ENCODE data around the gene MBD5.

Gene MBD5

GRCh38 chr2:148338541-148338940, 317.6 kb downstream of the MBD5 start:
- no peak for DNase-seq

GRCh38 chr2:148342086-148342485, 321.2 kb downstream of the MBD5 start:
- DNase-seq: no peak

GRCh38 chr2:148350199-148350598, 329.3 kb downstream of the MBD5 start:
- DNase-seq: no peak

GRCh38 chr2:148351437-148352143, 330.7 kb downstream of the MBD5 start:
- DNase-seq: no peak

GRCh38 chr2:148358375-148358774, 337.5 kb downstream of the MBD5 start:
- no peak for DNase-seq

- DNase-seq: no peak
These were observed 339.8 kb downstream of the MBD5 start for GRCh38 chr2:148360662-148361061.

- no peak for DNase-seq
These were observed 341.4 kb downstream of the MBD5 start for GRCh38 chr2:148362144-148362796.

- no peak for DNase-seq
These were observed 354.3 kb downstream of the MBD5 start for GRCh38 chr2:148375214-148375613.

GRCh38 chr2:148391324-148391723, 370.4 kb downstream of the MBD5 start:
- DNase-seq: no peak

- DNase-seq: no peak
These were observed 381.9 kb downstream of the MBD5 start for GRCh38 chr2:148402786-148403185.

- no peak for DNase-seq
These were observed 390.0 kb downstream of the MBD5 start for GRCh38 chr2:148410899-148411298.

GRCh38 chr2:148416248-148416647, 395.4 kb downstream of the MBD5 start:
- no peak for DNase-seq

GRCh38 chr2:148430101-148430500, 409.2 kb downstream of the MBD5 start:
- no peak for DNase-seq

GRCh38 chr2:148447877-148448276, 427.0 kb downstream of the MBD5 start:
- DNase-seq: no peak

GRCh38 chr2:148450531-148450930, 429.6 kb downstream of the MBD5 start:
- no peak for DNase-seq

- no peak for DNase-seq
These were observed 430.2 kb downstream of the MBD5 start for GRCh38 chr2:148451046-148451445.

GRCh38 chr2:148455791-148456190, 434.9 kb downstream of the MBD5 start:
- no peak for DNase-seq

GRCh38 chr2:148458171-148458570, 437.3 kb downstream of the MBD5 start:
- no peak for DNase-seq

- DNase-seq: no peak
These were observed 438.5 kb downstream of the MBD5 start for GRCh38 chr2:148459377-148459778.

GRCh38 chr2:148461876-148462275, 441.0 kb downstream of the MBD5 start:
- DNase-seq: no peak

GRCh38 chr2:148475626-148476025, 454.7 kb downstream of the MBD5 start:
- DNase-seq: no peak

GRCh38 chr2:148479398-148479797, 458.5 kb downstream of the MBD5 start:
- DNase-seq: no peak

- no peak for DNase-seq
These were observed 462.8 kb downstream of the MBD5 start for GRCh38 chr2:148483665-148484064.

GRCh38 chr2:148484066-148484465, 463.2 kb downstream of the MBD5 start:
- no peak for DNase-seq

GRCh38 chr2:148486655-148487054, 465.8 kb downstream of the MBD5 start:
- DNase-seq: no peak

Data from activated CD4-positive, alpha-beta T cell treated with anti-CD3 and anti-CD28 coated beads for 4 hours (primary cell).